NCI-H2171 treated with DMSO at 0.1 percent for 48 hours (cell line): ENCODE results near the gene RASL10B.

Experiments
- DNase-seq: peaks from one replicate; lab custom pipeline; 2025; lab: John Stamatoyannopoulos, UW

RASL10B gene

GRCh38 chr17:35717475-35717874 lies 14.0 kb upstream of the RASL10B start:
- no peak for DNase-seq

GRCh38 chr17:35723735-35724134 lies 7.7 kb upstream of the RASL10B start:
- no peak for DNase-seq

- no peak for DNase-seq
These were observed 6.4 kb upstream of the RASL10B start for GRCh38 chr17:35725058-35725457.

- DNase-seq: no peak
These were observed 5.7 kb upstream of the RASL10B start for GRCh38 chr17:35725802-35726126.

- DNase-seq: peak; percentile 68
These were observed 5.1 kb upstream of the RASL10B start for GRCh38 chr17:35726127-35726952.

- DNase-seq: peak; percentile 63
These were observed 4.4 kb upstream of the RASL10B start for GRCh38 chr17:35726953-35727460.

GRCh38 chr17:35727635-35728034 lies 3.8 kb upstream of the RASL10B start:
- DNase-seq: no peak

- DNase-seq: no peak
These were observed 2.9 kb upstream of the RASL10B start for GRCh38 chr17:35728551-35728950.

GRCh38 chr17:35729405-35729833 lies 2.0 kb upstream of the RASL10B start:
- DNase-seq: peak; percentile 39

GRCh38 chr17:35730400-35731005 lies 936 bp upstream of the RASL10B start:
- no peak for DNase-seq

GRCh38 chr17:35731917-35732805 lies 722 bp downstream of the RASL10B start:
- DNase-seq: peak; percentile 13

- no peak for DNase-seq
These were observed 1.3 kb downstream of the RASL10B start for GRCh38 chr17:35732806-35733136.

- peak; percentile 28 for DNase-seq
These were observed 1.9 kb downstream of the RASL10B start for GRCh38 chr17:35733366-35733765.

- DNase-seq: no peak
These were observed 3.0 kb downstream of the RASL10B start for GRCh38 chr17:35734396-35734795.

- no peak for DNase-seq
These were observed 3.8 kb downstream of the RASL10B start for GRCh38 chr17:35735036-35735805.

GRCh38 chr17:35736236-35736635 lies 4.8 kb downstream of the RASL10B start:
- DNase-seq: no peak

- DNase-seq: no peak
These were observed 7.2 kb downstream of the RASL10B start for GRCh38 chr17:35738519-35739133.

- DNase-seq: no peak
These were observed 8.8 kb downstream of the RASL10B start for GRCh38 chr17:35740216-35740615.

- DNase-seq: no peak
These were observed 9.8 kb downstream of the RASL10B start for GRCh38 chr17:35740997-35741931.

- no peak for DNase-seq
These were observed 11.1 kb downstream of the RASL10B start for GRCh38 chr17:35742496-35742895.
